Tibial nerve (tissue), 4 donors: ENCODE measurements around the gene PRKG1. TPM values are rescaled to one million over a fixed set of nuclear protein-coding genes. Genes with fewer than 3 reads are reported as not detected.
"Not testable (repeated sequence)": the region's sequence is repeated elsewhere in the genome, so short reads cannot be mapped to it uniquely, and the experiment has no call there.

Experiments used
- DNase-seq, 2 donors: peaks; one replicate each; pipeline ENCODE4 v3.0.0-alpha.2; 2019; ENCODE audit warnings: low spot score in 2 of 2
- H3K27ac ChIP-seq, 4 donors: fragments of 200-600 bp; sonication (generic) in 3 of 4; one replicate each; pipeline ENCODE4 v1.5.1; 2017 to 2019; ENCODE audit warnings: mild to moderate bottlenecking in 1 of 4
- H3K27me3 ChIP-seq, 2 donors: fragments of 200-600 bp; sonication (generic) in 1 of 2; one replicate each; pipeline versions ENCODE4 v1.5.1 to v1.6.0; 2017 to 2019
- H3K36me3 ChIP-seq, 3 donors: fragments of 200-600 bp; sonication (generic); one replicate each; pipeline ENCODE4 v1.5.1; 2018 to 2019
- H3K4me1 ChIP-seq, 4 donors: fragments of 200-600 bp; sonication (generic) in 3 of 4; one replicate each; pipeline ENCODE4 v1.5.1; 2017 to 2019
- H3K4me3 ChIP-seq, 4 donors: fragments of 200-600 bp; sonication (generic) in 3 of 4; one replicate each; pipeline ENCODE4 v1.5.1; 2017 to 2019; ENCODE audit warnings: mild to moderate bottlenecking in 1 of 4, moderate library complexity in 1 of 4
- H3K9me3 ChIP-seq, 4 donors: fragments of 200-600 bp; sonication (generic) in 3 of 4; one replicate each; pipeline ENCODE4 v1.5.1; 2017 to 2019
- EP300 ChIP-seq, 2 donors: sonication (generic); formaldehyde crosslinking; IDR thresholded peaks; one replicate each; pipeline ENCODE4 v1.6.1; 2017; ENCODE audit warnings: antibody characterized with exemption in 2 of 2, mild to moderate bottlenecking in 1 of 2
- POLR2A ChIP-seq, 2 donors: fragments of 450-650 bp; IDR thresholded peaks; one replicate each; pipeline ENCODE4 v1.6.1; 2017; ENCODE audit warnings: antibody characterized with exemption in 2 of 2, mild to moderate bottlenecking in 2 of 2, moderate library complexity in 2 of 2
- WGBS, 2 donors: methylation state at CpG; one replicate each; pipeline ENCODE4 v1.1.5; 2018; 5-methylcytosine and 5-hydroxymethylcytosine counted together
- total RNA-seq, 4 donors: library from RNA; depleted of rRNA; stranded (reverse); fragments of >200 nt; gene quantifications; one replicate each; pipeline ENCODE4 v1.1.0, GENCODE V29; 2016
- TF ChIP-seq, protein P1 (sequence below), 5 experiments: fragments of 200-600 bp in 3 of 5; fragments of 450-650 bp in 2 of 5; sonication (generic) in 3 of 5; IDR thresholded peaks; one replicate each; pipeline ENCODE4 v1.5.1; 2016 to 2019; ENCODE audit warnings: antibody characterized with exemption in 5 of 5, mild to moderate bottlenecking in 3 of 5, moderate library complexity in 2 of 5

Gene PRKG1
- total RNA-seq, 4 donors from 2014 or later, result 8.7 to 35.0 (median 14.8) TPM

DNA sequence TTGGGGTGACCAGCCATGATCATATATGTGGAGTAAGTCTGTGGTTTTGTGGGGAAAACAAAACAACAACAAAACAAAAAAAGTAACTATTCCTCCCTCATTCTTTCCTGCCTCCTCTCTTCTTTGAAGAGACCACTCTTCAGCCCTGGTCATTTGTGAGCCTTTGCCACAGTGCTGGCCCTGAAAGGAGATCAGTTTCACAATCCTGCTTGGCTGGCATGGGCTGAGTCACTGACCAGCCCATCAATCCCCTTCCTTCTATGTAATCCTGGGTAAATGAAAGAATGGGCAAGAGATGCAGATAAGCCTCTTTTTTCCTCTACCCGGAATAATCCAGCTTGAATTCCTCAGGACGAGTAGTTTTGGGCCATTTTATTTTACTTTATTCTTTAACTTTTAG lies 611.5 kb downstream of the PRKG1 start:
- 91 to 93% methylated on average over 2 of the region's 2 CpGs for WGBS, 2 donors
- Histone ChIP-seq H3K27ac (no peak overlapping the region), H3K4me3 (no peak overlapping the region), H3K9me3 (no peaks in the 10 kb centered on the region), H3K4me1 (peaks cover 0 to 4% (median 0%) of the 10 kb centered on the region in 4 donors), H3K27me3 (no peaks in the 10 kb centered on the region), H3K36me3 (no peaks in the 10 kb centered on the region)
- TF ChIP-seq, protein P1, sequence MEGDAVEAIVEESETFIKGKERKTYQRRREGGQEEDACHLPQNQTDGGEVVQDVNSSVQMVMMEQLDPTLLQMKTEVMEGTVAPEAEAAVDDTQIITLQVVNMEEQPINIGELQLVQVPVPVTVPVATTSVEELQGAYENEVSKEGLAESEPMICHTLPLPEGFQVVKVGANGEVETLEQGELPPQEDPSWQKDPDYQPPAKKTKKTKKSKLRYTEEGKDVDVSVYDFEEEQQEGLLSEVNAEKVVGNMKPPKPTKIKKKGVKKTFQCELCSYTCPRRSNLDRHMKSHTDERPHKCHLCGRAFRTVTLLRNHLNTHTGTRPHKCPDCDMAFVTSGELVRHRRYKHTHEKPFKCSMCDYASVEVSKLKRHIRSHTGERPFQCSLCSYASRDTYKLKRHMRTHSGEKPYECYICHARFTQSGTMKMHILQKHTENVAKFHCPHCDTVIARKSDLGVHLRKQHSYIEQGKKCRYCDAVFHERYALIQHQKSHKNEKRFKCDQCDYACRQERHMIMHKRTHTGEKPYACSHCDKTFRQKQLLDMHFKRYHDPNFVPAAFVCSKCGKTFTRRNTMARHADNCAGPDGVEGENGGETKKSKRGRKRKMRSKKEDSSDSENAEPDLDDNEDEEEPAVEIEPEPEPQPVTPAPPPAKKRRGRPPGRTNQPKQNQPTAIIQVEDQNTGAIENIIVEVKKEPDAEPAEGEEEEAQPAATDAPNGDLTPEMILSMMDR (IDR thresholded peaks at IDR 0.05), result no peak
- DNase-seq, result no peak

DNA sequence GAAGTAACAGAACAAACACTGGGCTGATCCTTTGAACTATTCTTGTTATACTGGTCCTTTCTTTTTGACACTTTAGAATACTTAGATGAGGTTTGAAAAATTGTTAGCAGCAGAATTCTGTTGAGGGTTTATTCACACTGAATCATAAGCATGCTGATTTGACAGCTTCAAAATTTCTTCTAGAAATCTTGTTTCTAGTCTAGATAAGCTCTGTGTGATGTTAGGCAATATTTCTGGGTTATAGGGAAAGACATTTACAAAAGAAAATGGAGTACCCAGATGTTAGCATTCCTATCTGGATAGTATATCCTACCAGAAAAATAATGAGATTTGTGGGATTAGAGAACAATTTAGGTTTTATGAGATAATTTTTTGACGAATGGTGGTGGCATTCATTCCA lies 613.0 kb downstream of the PRKG1 start:
- no peak for DNase-seq

DNA sequence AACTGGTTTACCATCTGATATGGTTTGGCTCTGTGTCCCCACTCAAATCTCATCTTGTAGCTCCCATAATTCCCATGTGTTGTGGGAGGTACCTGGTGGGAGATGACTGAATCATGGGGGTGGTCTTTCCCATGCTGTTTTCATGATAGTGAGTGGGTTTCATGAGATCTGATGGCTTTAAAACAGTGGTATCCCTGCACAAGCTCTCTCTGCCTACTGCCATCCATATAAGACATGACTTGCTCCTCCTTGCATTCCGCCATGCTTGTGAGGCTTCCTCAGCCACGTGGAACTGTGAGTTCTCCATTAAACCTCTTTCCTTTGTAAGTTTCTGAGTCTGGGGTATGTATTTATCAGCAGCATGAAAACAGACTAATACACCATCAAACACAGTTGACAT lies 614.5 kb downstream of the PRKG1 start:
- H3K27me3 ChIP-seq, H3K27ac ChIP-seq, H3K36me3 ChIP-seq, H3K4me3 ChIP-seq, H3K9me3 ChIP-seq, DNase-seq, H3K4me1 ChIP-seq: not testable (repeated sequence)
- 81 to 90% methylated on average over 2 of the region's 2 CpGs for WGBS, 2 donors

More for the DNA sequence above, 613.0 kb downstream of the PRKG1 start:
- Histone ChIP-seq H3K4me1 (peaks cover 0 to 4% (median 0%) of the 10 kb centered on the region in 4 donors), H3K27me3 (no peaks in the 10 kb centered on the region), H3K4me3 (no peak overlapping the region), H3K27ac (no peak overlapping the region), H3K9me3 (no peaks in the 10 kb centered on the region), H3K36me3 (no peaks in the 10 kb centered on the region)
- TF ChIP-seq EP300 (IDR thresholded peaks at IDR 0.05) (no peak), POLR2A (IDR thresholded peaks at IDR 0.05) (no peak)
- TF ChIP-seq, protein P1 (IDR thresholded peaks at IDR 0.05), result no peak
- WGBS, 2 donors, result 84 to 92% methylated on average over 1 of the region's 1 CpG

DNA sequence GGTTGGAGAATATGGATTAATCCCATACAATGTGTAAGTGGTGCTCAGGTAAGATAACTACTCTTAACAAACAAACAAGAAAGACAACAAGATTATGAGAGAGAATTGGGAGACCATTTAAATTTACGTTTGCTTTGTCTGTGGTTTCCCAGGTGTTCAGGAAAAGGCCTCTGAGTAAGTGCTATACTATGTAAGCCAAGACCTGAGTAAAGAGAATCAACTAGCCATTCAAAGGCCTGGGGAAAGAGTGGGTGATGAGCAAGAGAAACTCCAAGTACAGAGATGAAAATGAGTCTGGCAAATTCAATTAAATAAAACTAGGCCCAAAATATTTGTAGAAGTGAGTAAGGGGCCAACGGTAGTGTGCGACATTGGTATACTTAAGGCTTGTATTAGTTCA lies 615.2 kb downstream of the PRKG1 start:
- H3K4me3 ChIP-seq, result no peak overlapping the region
- no peak overlapping the region for H3K27ac ChIP-seq
- no peaks in the 10 kb centered on the region for H3K9me3 ChIP-seq
- TF ChIP-seq EP300 (IDR thresholded peaks at IDR 0.05), result no peak
- TF ChIP-seq, protein P1 (IDR thresholded peaks at IDR 0.05), result no peak
- no peak for TF ChIP-seq POLR2A (IDR thresholded peaks at IDR 0.05)
- H3K36me3 ChIP-seq, result no peaks in the 10 kb centered on the region
- peaks cover 0 to 2% (median 0%) of the 10 kb centered on the region in 4 donors for H3K4me1 ChIP-seq
- no peaks in the 10 kb centered on the region for H3K27me3 ChIP-seq
- DNase-seq, result no peak
- 94% methylated on average over 3 of the region's 3 CpGs for WGBS, 2 donors

DNA sequence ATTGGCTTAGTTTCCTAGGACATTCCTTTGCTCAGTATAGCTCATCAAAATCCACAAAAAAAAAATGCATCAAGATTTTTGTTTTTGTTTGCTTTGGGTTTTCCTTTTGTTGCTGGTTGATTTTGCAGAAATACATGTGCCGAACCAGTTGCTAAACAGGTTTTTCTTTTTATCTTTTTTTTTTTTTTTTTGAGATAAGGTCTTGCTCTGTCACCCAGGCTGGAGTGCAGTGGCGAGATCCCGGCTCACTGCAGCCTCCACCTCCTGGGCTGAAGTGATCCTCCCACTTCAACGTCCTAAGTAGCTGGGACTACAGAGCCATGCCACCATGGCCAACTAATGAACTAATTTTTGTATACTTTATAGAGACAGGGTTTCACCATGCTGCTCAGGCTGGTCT lies 616.8 kb downstream of the PRKG1 start:
- peaks cover 0 to 18% (median under 1%) of the 10 kb centered on the region in 4 donors for H3K4me1 ChIP-seq
- no peaks in the 10 kb centered on the region for H3K36me3 ChIP-seq
- H3K27ac ChIP-seq, result no peak overlapping the region
- no peaks in the 10 kb centered on the region for H3K27me3 ChIP-seq
- no peaks in the 10 kb centered on the region for H3K9me3 ChIP-seq
- TF ChIP-seq, protein P1 (IDR thresholded peaks at IDR 0.05), result no peak
- TF ChIP-seq POLR2A (IDR thresholded peaks at IDR 0.05), result no peak
- TF ChIP-seq EP300 (IDR thresholded peaks at IDR 0.05), result no peak
- H3K4me3 ChIP-seq, result no peak overlapping the region
- DNase-seq, result no peak
- WGBS, 2 donors, result 78% methylated on average over 4 of the region's 4 CpGs
